ENCODE data around the gene TFAP2B.

TFAP2B gene

DNA sequence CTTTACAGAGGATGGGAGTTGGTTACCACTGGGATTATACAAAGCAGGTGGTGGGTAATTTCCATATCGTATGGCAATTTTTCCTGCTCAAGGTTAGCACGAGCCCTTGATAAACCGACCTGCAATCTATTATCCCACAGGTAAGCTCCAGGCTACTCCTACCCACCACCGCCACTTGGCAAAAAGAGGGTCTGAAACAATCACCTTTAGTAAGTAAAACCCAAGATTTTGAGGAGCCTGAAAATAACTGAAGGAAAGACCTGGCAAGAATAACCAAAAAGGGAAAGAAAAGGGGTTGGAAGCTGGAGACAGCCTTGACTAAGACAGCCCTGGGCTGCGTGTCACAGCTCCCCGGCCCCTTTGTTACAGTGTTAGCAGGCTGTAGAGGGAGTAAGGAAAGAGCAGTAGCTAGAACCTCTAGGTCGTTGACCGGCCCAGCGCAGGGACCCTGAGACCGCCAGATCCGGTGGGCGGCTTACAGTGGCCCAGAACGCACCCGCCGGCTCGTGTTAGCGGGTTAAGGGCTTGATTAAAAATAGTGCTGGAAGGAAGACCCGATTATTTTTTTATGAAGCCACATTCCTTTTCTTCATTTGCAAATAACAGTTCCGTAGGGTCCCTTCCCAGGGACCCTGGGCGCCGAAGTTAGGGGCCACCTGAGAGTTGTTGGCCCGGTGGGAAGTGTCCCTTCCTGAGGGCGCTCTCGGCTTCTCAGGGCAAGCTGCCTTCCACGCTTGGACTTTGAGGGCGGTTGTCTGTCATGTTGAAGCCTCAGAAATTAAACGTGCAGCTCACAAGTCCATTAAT, 30.5 kb downstream of the TFAP2B start:
- no peak for DNase-seq (ENCODE audit: low read depth in 2 of 2)

GRCh38 chr6:50849796-50850180, 31.1 kb downstream of the TFAP2B start:
- DNase-seq (ENCODE audit: low read depth in 2 of 2) = no peak

DNA sequence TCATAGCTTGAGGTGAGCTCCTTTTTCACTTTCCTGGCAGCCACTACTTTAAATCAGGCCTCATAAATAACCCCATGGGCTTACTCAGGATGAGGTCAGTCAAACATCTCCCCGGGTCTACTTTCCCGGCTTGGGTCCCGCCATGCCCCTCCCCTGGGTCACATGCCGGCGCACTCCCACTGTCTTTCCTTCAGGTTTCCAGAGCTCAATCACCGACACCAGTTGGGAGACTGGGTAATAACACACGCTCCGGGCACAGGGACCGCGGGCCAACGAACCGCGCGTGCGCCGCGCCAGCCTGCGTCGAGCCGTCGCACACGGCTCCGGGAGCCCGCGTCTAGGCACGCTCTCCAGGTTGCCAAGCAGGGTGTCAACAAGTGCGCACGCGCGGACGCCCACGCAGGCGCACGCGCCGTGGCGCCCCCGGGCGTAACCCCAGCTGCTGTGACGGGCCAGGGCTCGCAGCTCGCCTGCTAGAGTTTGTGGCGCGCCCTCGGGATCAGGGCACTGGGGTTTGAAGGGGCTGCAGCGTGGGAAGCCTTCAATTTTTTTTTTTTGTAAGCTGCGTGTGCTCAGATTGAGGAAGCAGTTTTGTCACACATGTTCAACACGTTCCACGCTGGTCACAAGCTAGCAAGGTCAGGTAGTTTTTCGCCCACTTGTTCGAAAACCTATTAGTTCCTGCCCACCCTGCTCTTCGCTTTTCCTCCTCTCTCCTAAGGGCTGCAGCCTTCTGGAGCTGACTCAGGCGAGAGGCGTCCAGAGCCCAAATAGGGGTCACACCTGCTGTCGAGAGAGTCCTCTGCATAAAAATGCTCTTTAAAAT, 31.8 kb downstream of the TFAP2B start:
- no peak for DNase-seq (ENCODE audit: low read depth in 2 of 2)

- no peak for DNase-seq (ENCODE audit: low read depth in 2 of 2)
Measured at GRCh38 chr6:50851049-50851845, 32.6 kb downstream of the TFAP2B start.

DNA sequence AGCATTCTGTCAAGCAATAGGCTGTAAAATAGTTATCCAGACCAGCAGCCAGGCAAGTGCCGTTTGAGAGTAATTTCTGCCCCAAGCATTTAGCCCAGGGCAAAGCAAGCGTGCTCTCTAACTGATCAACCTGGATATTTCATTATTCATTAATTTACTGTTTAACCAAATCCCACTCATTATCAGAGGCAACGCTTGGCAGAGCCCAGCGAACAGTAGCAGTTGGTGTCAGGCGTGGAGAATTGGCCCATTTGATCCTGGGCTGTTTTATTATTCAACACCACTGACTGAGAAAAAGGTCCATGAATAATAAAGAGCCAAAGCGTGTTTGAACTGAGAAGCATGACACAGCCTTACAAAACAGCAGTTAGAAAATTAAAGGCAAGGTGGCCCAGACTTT, 35.3 kb downstream of the TFAP2B start:
- no peak for DNase-seq (ENCODE audit: low read depth in 2 of 2)

DNA sequence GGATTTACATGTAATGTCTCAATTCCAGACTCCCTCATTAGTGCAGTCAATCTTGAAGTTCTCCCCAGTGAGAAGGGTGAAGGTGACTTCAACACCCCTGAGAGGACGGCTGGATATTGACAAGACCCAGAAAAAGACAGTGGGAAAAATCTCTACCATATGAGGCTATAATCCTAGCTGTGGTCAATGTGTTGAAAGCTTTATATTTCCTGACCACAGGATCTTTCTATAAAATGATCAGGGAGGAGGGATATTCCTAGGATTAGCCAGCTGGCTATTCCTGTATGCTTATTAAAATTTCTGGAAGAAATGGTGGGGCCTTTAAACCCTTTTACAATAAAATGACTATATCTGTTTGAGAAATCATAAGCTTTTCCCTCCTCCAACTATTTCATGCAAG, 43.0 kb downstream of the TFAP2B start:
- no peak for DNase-seq (ENCODE audit: low read depth in 2 of 2)

- DNase-seq (ENCODE audit: low read depth in 2 of 2) = no peak
Measured at GRCh38 chr6:50862176-50862575, 43.5 kb downstream of the TFAP2B start.

GRCh38 chr6:50864601-50865000, 45.9 kb downstream of the TFAP2B start:
- DNase-seq (ENCODE audit: low read depth in 2 of 2) = no peak

GRCh38 chr6:50868466-50868865, 49.8 kb downstream of the TFAP2B start:
- DNase-seq (ENCODE audit: low read depth in 2 of 2) = no peak

- DNase-seq (ENCODE audit: low read depth in 2 of 2) = no peak
Measured at GRCh38 chr6:50873167-50873566, 54.5 kb downstream of the TFAP2B start.

GRCh38 chr6:50884364-50884763, 65.7 kb downstream of the TFAP2B start:
- no peak for DNase-seq (ENCODE audit: low read depth in 2 of 2)

GRCh38 chr6:50887112-50887511, 68.4 kb downstream of the TFAP2B start:
- no peak for DNase-seq (ENCODE audit: low read depth in 2 of 2)

- DNase-seq (ENCODE audit: low read depth in 2 of 2) = no peak
Measured at GRCh38 chr6:50889497-50889896, 70.8 kb downstream of the TFAP2B start.

GRCh38 chr6:50889935-50890334, 71.3 kb downstream of the TFAP2B start:
- DNase-seq (ENCODE audit: low read depth in 2 of 2) = no peak

- no peak for DNase-seq (ENCODE audit: low read depth in 2 of 2)
Measured at GRCh38 chr6:50890579-50890978, 71.9 kb downstream of the TFAP2B start.

- DNase-seq (ENCODE audit: low read depth in 2 of 2) = no peak
Measured at GRCh38 chr6:50891290-50891689, 72.6 kb downstream of the TFAP2B start.
